Measurements from ENCODE around the gene IMPACT. TPM values are rescaled to one million over a fixed set of nuclear protein-coding genes. Genes with fewer than 3 reads are reported as not detected.

The IMPACT gene
- total RNA-seq, 3 donors from 2014 or later = 29.0 to 33.7 (median 30.2) TPM

DNA sequence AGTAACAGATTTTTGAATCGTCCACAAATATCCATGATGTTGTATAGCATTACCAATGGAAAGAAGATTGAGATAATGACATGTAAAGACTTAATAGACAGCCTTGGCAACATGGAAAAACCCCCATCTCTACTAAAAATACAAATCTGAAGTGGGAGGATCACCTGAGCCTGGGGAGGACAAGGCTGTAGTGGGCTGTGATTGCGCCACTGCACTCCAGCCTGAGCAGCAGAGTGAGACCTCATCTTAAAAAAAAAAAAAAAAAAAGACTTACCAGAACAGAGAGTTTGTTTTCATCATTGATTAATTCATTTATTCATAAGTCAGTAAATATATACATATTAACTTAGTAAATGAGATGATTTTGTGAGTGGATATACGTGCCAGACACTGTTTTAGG lies 21.9 kb upstream of the IMPACT start:
- H3K27me3 ChIP-seq = no peaks in the 10 kb centered on the region
- H3K4me3 ChIP-seq = no peak overlapping the region
- no peaks in the 10 kb centered on the region for H3K36me3 ChIP-seq
- no peaks in the 10 kb centered on the region for H3K4me1 ChIP-seq
- intact Hi-C loops (cut with DNase I; ENCODE audit: low total_unique reads) = no loop called here
- TF ChIP-seq, protein P1, sequence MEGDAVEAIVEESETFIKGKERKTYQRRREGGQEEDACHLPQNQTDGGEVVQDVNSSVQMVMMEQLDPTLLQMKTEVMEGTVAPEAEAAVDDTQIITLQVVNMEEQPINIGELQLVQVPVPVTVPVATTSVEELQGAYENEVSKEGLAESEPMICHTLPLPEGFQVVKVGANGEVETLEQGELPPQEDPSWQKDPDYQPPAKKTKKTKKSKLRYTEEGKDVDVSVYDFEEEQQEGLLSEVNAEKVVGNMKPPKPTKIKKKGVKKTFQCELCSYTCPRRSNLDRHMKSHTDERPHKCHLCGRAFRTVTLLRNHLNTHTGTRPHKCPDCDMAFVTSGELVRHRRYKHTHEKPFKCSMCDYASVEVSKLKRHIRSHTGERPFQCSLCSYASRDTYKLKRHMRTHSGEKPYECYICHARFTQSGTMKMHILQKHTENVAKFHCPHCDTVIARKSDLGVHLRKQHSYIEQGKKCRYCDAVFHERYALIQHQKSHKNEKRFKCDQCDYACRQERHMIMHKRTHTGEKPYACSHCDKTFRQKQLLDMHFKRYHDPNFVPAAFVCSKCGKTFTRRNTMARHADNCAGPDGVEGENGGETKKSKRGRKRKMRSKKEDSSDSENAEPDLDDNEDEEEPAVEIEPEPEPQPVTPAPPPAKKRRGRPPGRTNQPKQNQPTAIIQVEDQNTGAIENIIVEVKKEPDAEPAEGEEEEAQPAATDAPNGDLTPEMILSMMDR (IDR thresholded peaks at IDR 0.05) = no peak
- TF ChIP-seq POLR2A (IDR thresholded peaks at IDR 0.05) (no peak), POLR2AphosphoS5 (IDR thresholded peaks at IDR 0.05) (no peak)
- DNase-seq (ENCODE audit: low spot score in 2 of 2) = no peak
- no peak overlapping the region for H3K27ac ChIP-seq
- H3K9me3 ChIP-seq = no peaks in the 10 kb centered on the region

DNA sequence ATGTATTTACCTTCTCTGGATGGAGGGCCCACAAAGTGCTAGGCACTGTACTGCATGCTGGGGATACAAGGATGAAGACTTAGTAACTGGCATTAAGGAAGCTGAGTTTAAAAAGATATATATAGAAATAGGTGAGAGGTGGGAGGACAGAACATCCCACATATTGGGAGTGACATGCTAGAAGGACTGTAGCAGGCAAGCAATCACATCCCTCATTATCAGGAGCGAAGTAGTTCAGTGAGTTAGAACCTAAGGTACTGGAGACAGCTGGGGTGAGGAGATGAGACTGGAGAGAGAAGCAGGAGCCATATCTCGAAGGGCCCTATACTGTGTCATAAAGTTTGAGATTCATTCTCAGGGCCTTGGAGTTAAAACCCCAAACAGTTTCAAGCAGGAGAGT lies 18.0 kb upstream of the IMPACT start:
- no peak for DNase-seq (ENCODE audit: low spot score in 2 of 2)
- TF ChIP-seq POLR2A (IDR thresholded peaks at IDR 0.05) = no peak
- H3K27ac ChIP-seq = no peak overlapping the region
- H3K36me3 ChIP-seq = no peaks in the 10 kb centered on the region
- no peaks in the 10 kb centered on the region for H3K27me3 ChIP-seq
- no peaks in the 10 kb centered on the region for H3K4me1 ChIP-seq
- H3K4me3 ChIP-seq = no peak overlapping the region
- intact Hi-C loops (cut with DNase I; ENCODE audit: low total_unique reads) = no loop called here
- no peaks in the 10 kb centered on the region for H3K9me3 ChIP-seq

DNA sequence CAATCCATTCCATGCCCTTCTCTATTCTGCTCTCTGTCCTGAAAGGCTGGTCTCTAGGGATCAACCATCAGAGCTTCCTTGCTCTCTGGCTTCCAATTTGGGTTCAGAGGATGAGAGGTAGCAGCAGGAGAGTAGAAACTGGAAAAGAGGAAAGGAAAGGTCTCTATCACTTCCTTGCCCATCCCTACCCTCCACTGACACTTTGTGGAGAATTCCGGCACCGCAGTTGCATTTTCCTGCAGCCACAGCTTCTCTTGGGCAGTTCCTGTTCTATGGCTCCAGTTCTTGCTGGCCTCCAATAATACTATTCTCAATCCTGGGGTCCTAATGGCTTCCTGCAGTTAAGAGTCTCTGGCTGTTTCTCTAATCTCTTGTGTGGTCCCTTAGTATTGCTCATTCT lies 13.3 kb upstream of the IMPACT start:
- DNase-seq (ENCODE audit: low spot score in 2 of 2) = no peak

DNA sequence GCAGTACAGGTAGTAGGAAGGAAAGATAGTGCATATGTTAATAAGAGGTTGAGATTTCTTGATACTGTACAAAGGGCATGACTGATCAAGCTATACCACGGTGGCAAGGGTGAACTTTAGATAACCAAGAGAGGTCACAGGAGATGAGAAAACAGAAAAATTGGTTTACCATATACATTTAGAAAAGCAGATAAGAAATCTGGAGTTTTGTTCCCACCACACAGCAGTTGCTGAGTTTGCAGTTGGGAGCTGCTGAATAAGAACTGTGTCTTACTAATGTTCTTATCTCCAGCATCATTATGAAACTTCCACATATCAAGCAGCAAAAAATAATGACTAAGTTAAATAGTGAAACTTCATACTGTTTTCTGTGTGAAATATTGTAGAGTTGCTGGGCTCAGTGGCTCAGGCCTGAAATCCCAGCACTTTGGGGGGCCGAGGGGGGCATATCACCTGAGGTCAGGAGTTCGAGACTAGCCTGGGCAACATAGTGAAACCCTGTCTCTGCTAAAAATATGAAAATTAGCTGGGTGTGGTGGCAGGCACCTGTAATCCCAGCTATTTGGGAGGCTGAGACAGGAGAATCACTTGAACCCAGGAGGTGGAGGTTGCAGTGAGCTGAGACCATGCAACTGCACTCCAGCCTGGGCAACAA lies 12.0 kb upstream of the IMPACT start:
- H3K4me3 ChIP-seq = no peak overlapping the region
- H3K27me3 ChIP-seq = peaks cover 0 to 5% of the 10 kb centered on the region in 2 donors
- H3K36me3 ChIP-seq = no peaks in the 10 kb centered on the region
- H3K4me1 ChIP-seq = no peaks in the 10 kb centered on the region
- intact Hi-C loops (cut with DNase I; ENCODE audit: low total_unique reads) = no loop called here
- TF ChIP-seq POLR2A (IDR thresholded peaks at IDR 0.05) = no peak
- TF ChIP-seq, protein P1 (IDR thresholded peaks at IDR 0.05) = no peak
- no peak for TF ChIP-seq POLR2AphosphoS5 (IDR thresholded peaks at IDR 0.05)
- no peak for DNase-seq (ENCODE audit: low spot score in 2 of 2)
- no peak overlapping the region for H3K27ac ChIP-seq
- H3K9me3 ChIP-seq = no peaks in the 10 kb centered on the region

More for the DNA sequence above, 13.3 kb upstream of the IMPACT start:
- H3K27ac ChIP-seq = no peak overlapping the region
- no peaks in the 10 kb centered on the region for H3K27me3 ChIP-seq
- TF ChIP-seq POLR2AphosphoS5 (IDR thresholded peaks at IDR 0.05) = no peak
- TF ChIP-seq, protein P1 (IDR thresholded peaks at IDR 0.05) = no peak
- TF ChIP-seq POLR2A (IDR thresholded peaks at IDR 0.05) = no peak
- H3K36me3 ChIP-seq = no peaks in the 10 kb centered on the region
- no peaks in the 10 kb centered on the region for H3K4me1 ChIP-seq
- no peaks in the 10 kb centered on the region for H3K9me3 ChIP-seq
- intact Hi-C loops (cut with DNase I; ENCODE audit: low total_unique reads) = no loop called here
- H3K4me3 ChIP-seq = no peak overlapping the region

DNA sequence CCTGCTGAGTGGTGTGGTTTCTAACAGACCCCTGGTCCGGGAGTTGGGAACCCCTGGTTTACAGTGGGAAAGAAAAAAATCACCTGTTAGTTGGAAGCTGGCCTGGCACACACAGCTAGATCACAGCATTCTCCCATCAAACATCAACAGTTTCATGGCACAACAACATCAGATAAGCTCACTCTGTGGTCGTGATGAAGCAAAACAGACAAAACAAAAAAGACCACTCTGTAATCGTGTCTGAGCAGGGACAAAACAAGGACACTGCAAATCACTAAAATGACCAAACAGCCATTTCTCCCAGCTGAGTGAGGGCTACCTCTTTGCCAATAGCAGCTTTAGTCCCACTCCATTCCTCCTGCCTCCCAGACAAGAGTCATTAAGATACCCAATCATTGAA lies 9.0 kb upstream of the IMPACT start:
- H3K27ac ChIP-seq = no peak overlapping the region
- H3K4me1 ChIP-seq = no peaks in the 10 kb centered on the region
- intact Hi-C loops (cut with DNase I; ENCODE audit: low total_unique reads) = no loop called here
- no peaks in the 10 kb centered on the region for H3K36me3 ChIP-seq
- H3K9me3 ChIP-seq = no peaks in the 10 kb centered on the region
- no peak for DNase-seq (ENCODE audit: low spot score in 2 of 2)
- H3K27me3 ChIP-seq = peaks cover 0 to 5% of the 10 kb centered on the region in 2 donors
- no peak for TF ChIP-seq POLR2A (IDR thresholded peaks at IDR 0.05)
- no peak overlapping the region for H3K4me3 ChIP-seq

DNA sequence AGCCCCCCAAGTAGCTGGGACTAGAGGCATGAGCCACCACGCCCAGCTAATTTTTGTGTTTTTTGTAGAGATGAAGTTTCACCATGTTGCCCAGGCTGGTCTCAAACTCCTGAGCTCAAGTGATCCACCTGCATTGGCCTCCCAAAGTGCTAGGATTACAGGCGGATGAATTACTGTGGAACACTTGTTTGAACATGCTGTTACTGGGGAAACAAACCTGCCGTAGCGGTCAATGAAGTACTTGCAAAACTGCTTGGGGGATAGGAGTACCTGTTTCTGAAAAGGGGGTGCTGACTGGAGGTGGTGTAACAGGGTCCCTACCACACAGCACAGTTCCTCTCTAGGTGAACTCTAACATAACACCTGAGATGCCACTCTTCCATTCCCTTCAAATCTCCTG lies 5.9 kb upstream of the IMPACT start:
- no peak for DNase-seq (ENCODE audit: low spot score in 2 of 2)
- TF ChIP-seq POLR2AphosphoS5 (IDR thresholded peaks at IDR 0.05) = no peak
- TF ChIP-seq POLR2A (IDR thresholded peaks at IDR 0.05) = no peak
- H3K4me1 ChIP-seq = no peaks in the 10 kb centered on the region
- no peak overlapping the region for H3K4me3 ChIP-seq
- H3K27ac ChIP-seq = no peak overlapping the region
- no peaks in the 10 kb centered on the region for H3K36me3 ChIP-seq
- peaks cover 0 to 12% of the 10 kb centered on the region in 2 donors for H3K27me3 ChIP-seq
- intact Hi-C loops (cut with DNase I; ENCODE audit: low total_unique reads) = no loop called here
- H3K9me3 ChIP-seq = no peaks in the 10 kb centered on the region

Data from breast epithelium (tissue), 4 donors.